ENCODE data around the gene ARID1B.

Gene ARID1B

DNA sequence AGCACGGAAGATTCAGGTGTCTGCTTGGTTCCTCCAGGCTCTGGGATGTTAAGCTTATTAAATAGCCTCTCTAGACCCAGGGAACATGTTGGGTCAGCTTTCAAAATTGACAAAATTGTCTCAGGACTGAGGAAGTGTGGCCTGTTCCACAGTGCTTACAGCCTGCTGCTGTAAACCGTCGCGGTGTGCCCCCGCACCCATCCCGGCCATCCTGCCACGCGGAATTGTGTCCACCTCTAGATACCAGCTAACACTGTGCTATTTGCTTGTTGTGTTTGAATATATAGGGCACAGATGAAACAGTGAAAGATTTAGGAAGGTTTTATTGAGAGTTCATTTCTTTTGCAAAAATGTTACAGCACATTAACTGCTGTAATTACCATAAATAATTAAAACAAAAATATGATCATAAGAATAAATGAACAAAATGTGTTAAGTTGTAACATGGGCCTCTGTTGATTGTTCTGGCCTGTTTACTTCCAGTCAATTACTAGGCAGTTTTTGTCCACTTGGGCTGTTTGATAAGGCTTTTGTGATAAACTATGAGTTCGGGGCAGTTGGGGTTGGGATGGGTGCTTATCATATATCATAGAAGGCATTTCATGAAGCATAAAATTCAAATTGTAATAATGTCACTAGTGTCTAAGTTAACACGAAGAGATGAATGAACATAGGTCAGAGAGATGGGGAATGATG, 77.4 kb downstream of the ARID1B start:
- no peak for DNase-seq

DNA sequence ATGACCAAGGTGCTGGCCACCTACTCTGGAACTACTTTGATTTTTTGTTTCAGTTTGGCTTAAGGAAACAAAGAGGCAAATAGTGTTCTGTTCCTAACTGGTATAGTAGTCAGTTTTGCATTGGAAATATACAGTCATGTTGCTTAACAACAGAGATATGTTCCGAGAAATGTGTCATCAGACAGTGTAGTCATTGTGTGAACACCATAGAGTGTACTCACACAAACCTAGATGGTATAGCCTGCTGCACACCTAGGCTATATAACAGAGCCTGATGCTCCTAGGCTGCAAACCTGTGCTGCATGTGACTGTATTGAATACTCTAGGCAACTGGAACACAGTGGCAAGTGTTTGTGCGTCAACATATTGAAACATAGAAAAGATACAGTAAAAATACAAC, 80.4 kb downstream of the ARID1B start:
- DNase-seq: no peak

DNA sequence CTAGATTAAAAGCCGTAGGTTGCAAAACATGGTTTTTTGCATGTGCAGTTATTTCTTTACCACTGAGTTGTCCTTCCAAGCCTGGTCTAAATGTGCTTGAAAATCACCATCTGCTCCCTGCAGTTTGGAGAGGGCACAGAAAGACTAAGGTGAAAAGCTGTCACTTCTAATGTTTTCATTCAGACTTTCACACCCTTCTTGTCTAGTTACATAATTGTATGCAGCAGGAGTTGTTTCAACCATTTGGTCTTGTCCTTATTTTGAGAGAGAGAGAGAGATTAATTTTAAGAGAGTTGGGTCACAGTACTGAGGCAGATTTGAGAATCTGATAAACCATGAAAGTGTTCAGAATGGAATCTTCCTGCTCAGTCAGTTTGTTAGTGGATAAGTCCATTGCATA, 82.5 kb downstream of the ARID1B start:
- DNase-seq: no peak

DNA sequence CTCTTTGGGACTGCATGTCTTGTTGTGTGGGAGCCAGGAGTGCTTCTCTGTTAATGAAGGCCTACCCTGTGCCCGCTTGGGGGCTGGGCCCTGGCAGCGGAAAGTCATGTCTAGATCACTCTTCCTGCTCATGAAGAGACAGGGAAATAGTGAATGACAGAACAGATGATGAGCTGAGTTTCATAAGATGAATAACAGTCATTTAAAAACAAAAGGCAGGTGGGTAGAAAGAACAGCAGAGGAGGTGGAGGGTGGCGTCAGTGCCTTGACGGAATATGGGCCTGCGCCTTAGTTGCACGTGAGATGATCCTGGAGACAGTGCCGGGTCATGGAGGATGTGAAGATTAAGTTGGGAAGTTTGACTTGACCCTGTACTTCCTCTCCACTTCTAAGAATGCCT, 85.5 kb downstream of the ARID1B start:
- no peak for DNase-seq

DNA sequence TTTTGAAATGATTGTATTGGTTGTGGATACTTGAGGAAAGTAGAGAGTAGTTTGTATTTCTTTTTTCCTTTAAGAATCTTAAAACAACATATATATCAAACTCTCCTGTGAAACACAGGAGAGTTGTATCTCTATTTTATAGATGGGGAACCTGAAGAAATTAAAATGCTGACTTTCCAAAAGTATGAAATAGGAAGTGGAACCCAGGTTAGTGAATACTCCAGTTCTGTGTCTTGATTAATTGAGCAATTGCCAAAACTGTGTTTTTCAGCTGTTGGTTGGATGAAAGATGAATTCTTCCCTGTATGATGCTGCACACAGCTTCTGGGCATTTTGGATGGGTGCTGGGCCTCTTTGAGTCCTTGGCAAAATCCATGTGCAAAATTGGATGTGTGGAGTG, 86.3 kb downstream of the ARID1B start:
- no peak for DNase-seq

DNA sequence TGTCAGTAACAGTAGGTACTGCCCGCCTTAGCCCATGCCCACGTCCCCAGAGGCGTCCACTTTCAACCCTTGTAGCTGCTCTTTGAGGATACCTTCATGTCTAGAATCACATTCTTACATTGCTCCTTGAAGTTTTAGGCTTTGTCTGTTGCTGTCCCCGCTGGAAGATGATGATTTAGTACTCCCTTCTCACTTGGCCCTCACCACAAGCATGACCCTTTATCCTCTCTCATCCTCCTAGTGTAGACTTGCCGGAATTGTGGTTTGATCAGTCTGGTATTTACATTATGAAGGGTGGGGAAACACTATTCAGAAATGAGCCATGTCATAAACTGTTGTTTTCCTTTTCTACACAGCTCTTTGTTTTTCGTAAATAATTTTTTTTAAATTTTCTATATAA, 87.4 kb downstream of the ARID1B start:
- DNase-seq: no peak

DNA sequence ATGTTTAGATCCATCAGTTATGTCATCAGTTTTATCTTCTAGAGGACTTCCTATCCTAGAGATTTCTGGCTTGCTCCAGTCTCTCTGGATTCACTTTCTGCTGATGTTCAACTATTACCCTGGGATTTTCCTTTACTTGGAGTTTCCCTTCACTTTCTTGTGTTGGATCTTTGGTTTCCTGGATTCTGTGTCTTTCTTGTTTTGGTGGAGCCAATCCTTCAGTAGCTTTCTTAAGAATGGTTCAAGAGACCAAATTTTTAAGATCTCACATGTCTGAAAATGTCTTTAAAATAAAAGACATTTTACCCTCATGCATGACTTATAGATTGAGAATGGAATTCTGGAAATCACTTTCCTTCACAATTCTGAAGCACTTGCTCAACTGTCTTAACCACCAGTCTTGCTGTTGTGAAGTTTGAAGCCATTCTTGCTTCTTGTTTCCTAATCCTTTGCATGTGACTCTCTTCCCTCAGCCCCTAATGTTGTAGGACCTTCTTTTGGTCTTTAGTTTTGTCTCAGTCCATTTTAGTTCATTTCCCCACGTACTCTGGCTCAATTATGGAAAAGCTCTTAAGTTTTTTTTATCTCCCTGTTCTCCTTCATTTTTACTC, 87.9 kb downstream of the ARID1B start:
- DNase-seq: no peak

DNA sequence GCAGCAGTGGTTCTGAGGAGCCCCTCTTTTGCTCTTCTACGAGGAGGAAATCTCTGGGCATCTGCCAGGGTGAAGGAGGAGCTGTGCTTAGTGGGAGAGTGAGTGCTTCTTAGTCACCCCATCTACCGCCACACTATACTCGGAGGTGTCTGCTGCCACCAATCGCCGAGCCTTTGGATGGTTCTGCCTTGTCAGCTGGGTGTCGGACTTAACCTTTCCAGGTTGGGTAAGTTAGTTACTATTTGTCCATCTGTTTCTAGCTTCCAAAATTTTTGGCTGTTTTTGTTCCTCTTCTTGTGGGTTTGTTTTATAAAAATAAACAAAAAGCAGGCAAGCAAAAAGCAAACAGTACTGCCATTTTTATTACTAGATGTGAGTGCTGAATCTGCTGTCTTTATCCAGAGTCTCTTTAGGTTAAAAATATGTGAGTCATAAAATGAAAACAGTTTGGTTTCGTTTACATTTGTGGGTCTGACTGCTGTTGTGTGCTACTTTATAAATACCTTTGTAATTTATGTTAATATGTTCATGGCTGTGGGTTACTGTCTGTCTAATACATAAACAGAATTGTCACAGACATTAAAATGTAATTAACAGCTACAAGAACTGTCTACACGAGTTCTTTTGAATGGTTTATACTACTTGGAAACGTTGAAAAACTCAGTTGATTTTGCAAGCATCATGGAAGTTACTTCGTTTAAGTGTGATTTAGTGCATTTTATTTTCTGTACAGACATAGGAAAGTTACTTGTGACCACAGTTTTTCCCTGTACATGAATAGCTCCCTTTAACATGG, 89.2 kb downstream of the ARID1B start:
- no peak for DNase-seq

DNA sequence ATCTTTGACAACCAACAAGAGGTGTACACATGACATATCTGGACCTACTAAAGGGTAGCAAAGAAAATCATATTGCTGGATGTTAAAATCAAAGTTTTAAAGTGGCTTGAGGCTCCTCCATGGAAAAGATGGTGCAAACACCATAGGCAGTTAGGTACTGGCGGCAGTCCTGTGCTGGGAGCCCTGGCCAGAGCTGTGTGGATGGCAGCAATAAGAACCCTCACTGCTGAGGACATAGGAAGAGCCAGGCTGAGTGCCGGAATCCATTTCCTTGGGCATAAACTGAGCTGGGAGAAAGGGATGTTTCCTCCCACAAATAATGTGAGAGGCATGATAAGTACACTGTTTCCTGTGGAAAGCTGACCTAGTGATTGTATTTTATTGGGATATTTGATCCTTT, 89.9 kb downstream of the ARID1B start:
- no peak for DNase-seq

DNA sequence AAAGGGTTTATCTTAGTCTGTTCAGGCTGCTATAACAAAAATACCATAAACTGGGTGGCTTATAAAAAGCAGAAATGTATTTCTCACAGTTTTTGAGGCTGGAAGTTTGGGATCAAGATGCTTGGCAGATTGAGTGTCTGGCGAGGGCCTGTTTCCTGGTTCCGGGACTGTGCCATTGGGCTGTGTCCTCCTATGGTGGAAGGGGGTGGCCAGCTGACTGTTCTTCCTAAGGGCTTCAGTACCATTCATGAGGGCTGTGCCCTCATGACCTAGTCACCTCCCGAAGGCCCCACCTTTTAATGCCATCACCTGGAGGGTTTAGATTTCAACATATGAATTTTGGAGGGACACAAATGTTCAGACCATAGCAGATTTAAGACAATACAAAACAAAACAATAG, 91.2 kb downstream of the ARID1B start:
- no peak for DNase-seq

DNA sequence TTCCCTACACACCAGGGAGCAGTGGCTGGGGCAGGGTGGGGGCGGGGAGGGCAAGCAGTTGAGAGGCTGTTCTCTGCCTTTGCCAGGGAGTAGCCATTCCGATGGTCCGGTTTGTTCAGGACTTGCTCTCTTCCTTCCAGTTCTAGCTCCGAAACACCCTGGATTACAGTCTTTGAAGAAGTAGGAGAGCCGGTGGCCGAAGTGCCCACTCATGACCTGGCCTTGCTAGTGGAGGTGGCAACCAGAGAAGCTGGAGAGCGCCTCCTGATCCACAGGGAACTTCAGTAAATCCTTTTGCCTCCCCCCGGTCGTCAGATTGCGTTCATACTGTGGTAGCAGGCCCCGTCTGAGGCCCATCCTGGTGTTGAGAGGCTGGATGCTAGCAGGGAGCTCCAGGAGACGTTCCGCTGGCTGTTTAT, 92.8 kb downstream of the ARID1B start:
- no peak for DNase-seq

DNA sequence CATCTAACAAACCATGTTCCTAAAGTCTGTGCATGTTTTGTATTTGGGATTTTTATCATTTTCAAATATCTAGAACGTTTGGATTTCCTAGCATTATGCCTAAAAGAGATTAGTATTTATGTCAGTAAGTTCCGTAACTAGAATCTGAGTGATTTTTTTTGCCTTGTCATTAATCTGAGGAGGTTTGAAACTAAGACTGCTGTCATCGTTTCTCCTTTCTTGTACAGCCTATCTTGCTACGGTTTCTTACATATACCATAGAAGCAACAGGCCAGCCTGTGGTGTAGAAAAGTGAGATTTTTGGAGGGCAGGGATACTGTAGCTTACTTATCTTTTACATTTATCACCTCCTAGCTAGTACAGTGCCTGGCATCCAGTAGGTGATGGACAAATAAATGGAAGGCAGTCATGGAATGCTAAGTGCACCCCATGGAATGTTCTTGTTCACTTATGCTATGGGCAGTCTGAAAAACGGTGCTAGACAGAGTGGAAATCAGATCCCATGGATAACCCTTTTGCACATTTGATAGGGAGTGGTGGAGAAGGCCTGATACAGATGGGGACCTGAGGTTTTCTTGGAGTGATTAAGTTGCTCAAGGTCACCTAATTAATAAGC, 93.9 kb downstream of the ARID1B start:
- DNase-seq: no peak

DNA sequence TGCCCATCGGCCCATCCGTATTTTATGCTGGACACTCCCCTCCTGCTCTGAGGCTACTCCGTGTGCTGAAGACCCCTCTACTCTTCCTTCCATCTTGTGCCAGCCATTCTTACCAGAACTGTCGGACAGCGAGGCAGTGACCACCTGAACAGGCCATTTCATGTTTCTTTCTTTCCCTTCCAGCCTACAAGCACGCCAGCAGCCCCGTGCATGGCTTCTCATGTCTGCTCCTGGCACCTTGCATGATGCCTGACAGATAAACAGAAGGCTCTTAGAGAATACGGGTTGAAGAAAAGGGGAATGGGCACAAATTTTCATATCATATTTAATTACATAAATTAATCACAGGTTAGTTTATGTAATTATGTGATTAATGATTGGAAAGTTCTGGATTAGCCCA, 95.7 kb downstream of the ARID1B start:
- no peak for DNase-seq

DNA sequence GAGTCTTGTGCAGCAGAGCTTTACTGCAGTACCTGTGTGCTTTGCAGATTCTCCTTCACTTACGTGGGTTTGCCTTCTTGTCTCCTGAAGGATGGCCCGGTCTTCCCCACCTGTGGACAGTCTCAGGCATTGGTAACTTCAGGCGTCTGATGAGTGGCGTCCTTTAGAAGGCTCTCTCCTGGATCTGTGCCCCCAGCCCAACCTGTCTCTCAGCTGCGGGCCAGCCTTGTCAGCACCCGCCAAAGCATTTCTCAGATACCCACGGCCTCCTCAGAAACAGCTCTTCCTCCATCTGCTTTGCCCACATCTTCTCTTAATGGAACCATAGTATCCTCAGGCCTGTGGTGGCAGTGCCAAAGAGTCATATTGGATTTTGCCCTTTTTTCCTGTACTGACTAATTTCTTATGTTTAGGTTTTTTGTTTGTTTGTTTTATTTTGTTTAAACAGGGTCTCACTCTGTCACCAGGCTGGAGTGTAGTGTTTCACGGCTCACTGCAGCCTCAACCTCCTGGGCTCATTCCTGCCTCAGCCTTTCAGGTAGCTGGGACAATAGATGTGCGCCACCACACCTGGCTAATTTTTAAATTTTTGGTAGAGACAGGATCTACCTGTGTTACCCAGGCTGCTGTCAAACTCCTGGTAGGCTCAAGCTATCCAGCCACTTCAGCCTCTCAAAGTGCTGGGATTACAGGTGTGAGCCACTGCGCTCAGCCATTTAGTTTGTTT, 96.6 kb downstream of the ARID1B start:
- no peak for DNase-seq

DNA sequence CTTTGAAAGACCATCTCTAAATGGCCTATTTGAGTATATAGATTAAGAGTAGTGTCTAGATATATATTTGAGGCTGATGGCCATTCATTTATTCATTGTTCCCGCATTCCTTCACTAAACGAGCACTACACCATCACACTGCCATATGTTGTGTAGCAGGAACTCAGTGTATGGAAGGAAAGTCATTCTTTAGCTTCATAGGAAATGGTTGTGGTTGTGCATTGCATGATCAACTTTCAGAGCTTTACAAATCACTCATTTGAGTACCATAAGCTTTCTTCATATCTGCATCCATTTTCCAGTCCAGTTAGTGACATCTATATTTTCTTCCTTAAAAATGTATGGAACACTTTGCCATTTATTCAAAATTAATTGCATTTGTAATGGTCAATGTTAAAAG, 97.9 kb downstream of the ARID1B start:
- no peak for DNase-seq

DNA sequence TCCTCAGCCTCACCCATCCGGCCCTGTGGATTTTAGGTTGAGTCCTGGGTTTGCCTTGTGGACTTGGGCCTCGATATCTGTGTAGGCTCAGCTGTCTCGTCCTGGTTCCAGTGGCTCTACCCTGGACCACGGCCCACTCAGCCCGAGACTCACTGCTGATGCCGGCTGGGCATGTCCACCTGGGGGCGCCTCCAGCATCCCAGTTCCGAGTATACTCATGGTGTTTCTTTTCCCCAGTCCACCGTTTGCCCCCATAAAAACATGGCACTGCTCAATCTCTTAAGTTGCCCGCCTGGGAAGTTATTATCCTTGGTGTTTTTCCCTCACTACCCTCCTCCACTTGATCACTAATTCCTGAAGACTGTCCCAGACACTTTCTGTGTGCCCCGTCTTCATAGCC, 99.1 kb downstream of the ARID1B start:
- no peak for DNase-seq

DNA sequence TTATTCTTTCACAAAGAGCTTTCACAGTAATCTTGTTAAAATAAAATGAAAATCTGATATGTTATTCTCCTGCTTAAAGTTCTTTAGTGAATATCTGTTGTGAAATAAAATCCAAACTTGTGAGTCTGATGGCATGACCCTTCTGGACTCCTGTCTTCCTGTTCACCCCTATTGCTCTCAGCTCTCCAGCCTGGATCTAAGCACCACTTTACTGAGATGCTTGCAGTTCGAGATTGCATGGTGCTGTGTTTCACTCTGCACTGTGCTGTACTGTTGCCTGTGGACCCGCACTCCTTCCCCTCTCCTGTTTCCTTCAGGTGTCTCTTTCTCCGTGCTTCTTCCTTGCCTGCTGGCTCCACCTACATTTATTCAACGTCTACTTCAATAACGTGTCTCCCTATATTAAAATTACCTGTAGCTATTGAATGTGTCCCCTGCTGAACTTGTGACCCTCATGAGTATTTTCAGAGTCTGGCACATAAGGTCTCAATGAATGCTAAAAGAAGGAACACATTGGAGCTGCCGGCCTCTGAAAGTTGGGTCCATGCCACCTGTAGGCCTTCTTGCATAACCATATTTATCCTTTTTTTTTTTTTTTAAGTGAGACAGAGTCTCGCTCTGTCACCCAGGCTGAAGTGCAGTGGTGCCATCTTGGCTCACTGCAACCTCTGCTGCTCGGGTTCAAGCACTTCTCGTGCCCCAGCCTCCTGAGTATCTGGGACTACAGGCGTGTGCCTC, 100.1 kb downstream of the ARID1B start:
- DNase-seq: no peak

DNA sequence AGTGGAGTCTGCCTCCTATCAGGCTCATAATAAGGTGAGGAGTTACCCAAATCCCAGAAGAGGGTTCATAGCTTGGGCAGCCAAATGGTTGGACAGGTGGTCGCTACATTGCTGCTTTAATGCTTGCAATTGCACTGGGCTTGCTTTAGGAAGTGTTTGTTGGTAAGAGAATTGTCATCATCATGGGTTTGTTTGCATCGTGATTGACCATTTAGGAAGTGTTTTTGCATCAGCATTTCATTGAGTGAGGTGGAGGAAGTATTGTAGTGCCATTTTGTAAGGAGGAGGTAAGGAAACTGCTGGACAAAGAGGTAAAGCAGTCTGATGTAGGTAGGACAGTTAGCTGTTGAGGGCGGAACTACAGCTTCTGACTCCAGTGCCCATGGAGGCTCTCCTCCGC, 101.5 kb downstream of the ARID1B start:
- no peak for DNase-seq

DNA sequence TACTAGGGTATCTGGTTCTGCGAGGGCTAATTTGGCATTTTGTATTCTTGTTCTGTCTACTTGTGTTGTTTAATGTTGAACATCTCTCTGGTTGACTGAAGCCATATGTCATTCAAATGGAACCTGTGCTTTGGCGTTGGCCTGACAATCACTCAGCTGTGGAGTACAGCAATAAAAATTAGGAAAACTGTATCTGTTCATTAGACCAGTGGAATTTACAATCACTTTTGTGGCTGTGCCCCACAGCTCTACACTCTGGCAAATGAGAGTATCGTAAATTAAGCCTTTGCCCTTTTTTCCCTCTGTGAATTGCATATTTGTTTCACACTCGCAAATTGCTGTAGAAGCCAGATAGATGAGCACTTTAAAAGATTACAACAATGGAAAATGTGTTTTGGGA, 102.0 kb downstream of the ARID1B start:
- no peak for DNase-seq

DNA sequence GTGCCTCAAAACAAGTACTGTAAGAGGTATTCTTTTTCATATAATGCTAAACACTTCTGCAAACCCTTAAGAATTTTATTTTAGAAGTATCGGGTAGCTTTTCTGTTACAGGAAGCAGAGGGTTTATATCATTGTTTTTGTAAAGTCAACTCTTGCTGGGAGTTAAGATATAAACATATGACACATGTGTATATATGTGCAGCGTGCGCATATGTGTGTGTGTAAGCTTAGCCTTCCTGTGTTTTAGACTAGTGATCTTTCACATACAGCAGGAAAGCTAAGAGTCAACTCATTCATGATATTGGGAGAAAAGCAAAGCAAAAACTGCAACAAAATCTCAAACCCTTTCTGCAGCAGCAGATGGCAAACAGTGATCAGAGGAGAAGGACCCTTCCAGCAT, 102.4 kb downstream of the ARID1B start:
- DNase-seq: no peak

DNA sequence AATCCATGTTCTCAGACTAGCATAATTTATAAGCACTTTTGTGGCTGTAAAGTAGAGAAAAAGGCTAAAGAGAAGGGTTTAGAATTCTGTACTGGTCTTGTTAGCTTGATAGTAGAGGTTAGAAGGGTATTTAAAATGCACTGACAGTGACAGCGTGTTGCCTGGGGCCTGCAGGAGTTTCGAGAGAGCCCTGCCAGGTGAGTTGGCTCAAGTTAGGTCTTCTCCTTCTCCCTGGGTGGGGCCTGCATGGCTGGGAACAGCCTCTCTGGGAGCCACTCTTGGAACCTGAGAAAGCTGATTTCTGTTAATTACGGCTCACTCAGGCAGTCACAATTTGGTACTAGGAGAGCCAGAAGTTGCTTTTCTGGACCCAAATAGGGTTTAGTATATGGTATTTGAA, 103.7 kb downstream of the ARID1B start:
- no peak for DNase-seq
